H9 (cell line): ENCODE results near the gene CFI. TPM values are rescaled to one million over a fixed set of nuclear protein-coding genes. Genes with fewer than 3 reads are reported as not detected.

ENCODE experiments used
- DNase-seq: peaks from one replicate; pipeline ENCODE4 v3.0.0-alpha.2; 2017
- H2AFZ ChIP-seq: one replicate; pipeline ENCODE4 v1.6.1; 2013; ENCODE audit warnings: mild to moderate bottlenecking, low read length, control low read depth, moderate library complexity
- H2AK5ac ChIP-seq: 2 replicates; pipeline ENCODE4 v1.6.1; 2013; ENCODE audit warnings: low read length, control low read depth, mixed read lengths; ENCODE audit not compliant: insufficient read length
- H2BK120ac ChIP-seq: one replicate; pipeline ENCODE4 v1.6.1; 2013; ENCODE audit warnings: low read depth, mild to moderate bottlenecking, low read length, control low read depth, inconsistent platforms; ENCODE audit not compliant: poor library complexity, severe bottlenecking
- H2BK12ac ChIP-seq: 2 replicates; pipeline ENCODE4 v1.6.1; 2013; ENCODE audit warnings: low read length, control low read depth, mixed read lengths, low read depth; ENCODE audit not compliant: insufficient read length
- H2BK15ac ChIP-seq: 2 replicates; pipeline ENCODE4 v1.6.1; 2013; ENCODE audit warnings: low read depth, low read length, control low read depth
- H2BK20ac ChIP-seq: one replicate; pipeline ENCODE4 v1.6.1; 2013; ENCODE audit warnings: low read depth, mild to moderate bottlenecking, low read length, control low read depth, inconsistent platforms; ENCODE audit not compliant: poor library complexity, severe bottlenecking
- H2BK5ac ChIP-seq: 2 replicates; pipeline ENCODE4 v1.6.1; 2013; ENCODE audit warnings: low read length, control low read depth, mixed read lengths; ENCODE audit not compliant: insufficient read length
- H3K14ac ChIP-seq: 2 replicates; pipeline ENCODE4 v1.6.1; 2013; ENCODE audit warnings: low read length, control low read depth; ENCODE audit not compliant: insufficient read depth
- H3K18ac ChIP-seq: 2 replicates; pipeline ENCODE4 v1.6.1; 2013; ENCODE audit warnings: low read depth, mild to moderate bottlenecking, mixed read lengths, low read length, control low read depth; ENCODE audit not compliant: insufficient read length
- H3K23ac ChIP-seq: 2 replicates; pipeline ENCODE4 v1.6.1; 2013; ENCODE audit warnings: low read length, control low read depth, mixed read lengths, low read depth; ENCODE audit not compliant: insufficient read length
- H3K23me2 ChIP-seq: 2 replicates; pipeline ENCODE4 v1.6.1; 2013; ENCODE audit warnings: low read depth, mild to moderate bottlenecking, mixed read lengths, low read length, control low read depth; ENCODE audit not compliant: insufficient read length, poor library complexity, severe bottlenecking
- H3K27ac ChIP-seq: 2 replicates; pipeline ENCODE4 v1.5.1; 2013; ENCODE audit warnings: low read length, control low read depth, mixed read lengths, low read depth; ENCODE audit not compliant: insufficient read length
- H3K27me3 ChIP-seq: 2 replicates; pipeline ENCODE4 v1.6.1; 2013; ENCODE audit warnings: low read length, control low read depth, inconsistent platforms; ENCODE audit not compliant: insufficient read depth
- H3K4ac ChIP-seq: 2 replicates; pipeline ENCODE4 v1.6.1; 2013; ENCODE audit warnings: low read depth, mild to moderate bottlenecking, control low read depth, inconsistent platforms, low read length, moderate library complexity
- H3K4me1 ChIP-seq: 2 replicates; pipeline ENCODE4 v1.6.1; 2013; ENCODE audit warnings: low read length, control low read depth, inconsistent platforms; ENCODE audit not compliant: insufficient read depth
- H3K4me2 ChIP-seq: 2 replicates; pipeline ENCODE4 v1.6.1; 2013; ENCODE audit warnings: low read length, control low read depth, mixed read lengths; ENCODE audit not compliant: insufficient read length, insufficient read depth
- H3K56ac ChIP-seq: 2 replicates; pipeline ENCODE4 v1.6.1; 2013; ENCODE audit warnings: low read depth, mild to moderate bottlenecking, mixed read lengths, low read length, control low read depth; ENCODE audit not compliant: insufficient read length
- H3K79me1 ChIP-seq: 2 replicates; pipeline ENCODE4 v1.6.1; 2013; ENCODE audit warnings: low read depth, mild to moderate bottlenecking, moderate library complexity, low read length, control low read depth, inconsistent platforms; ENCODE audit not compliant: insufficient read depth, poor library complexity, severe bottlenecking
- H3K79me2 ChIP-seq: 2 replicates; pipeline ENCODE4 v1.6.1; 2013; ENCODE audit warnings: low read length, control low read depth, inconsistent platforms; ENCODE audit not compliant: insufficient read depth
- H3K9ac ChIP-seq: 2 replicates; pipeline ENCODE4 v1.6.1; 2013; ENCODE audit warnings: low read length, control low read depth, mixed read lengths; ENCODE audit not compliant: insufficient read length; ENCODE audit errors: extremely low read depth
- H3K9me3 ChIP-seq: one replicate; pipeline ENCODE4 v1.6.1; 2013; ENCODE audit warnings: low read depth, low read length, inconsistent platforms; ENCODE audit not compliant: control insufficient read depth
- H3T11ph ChIP-seq: one replicate; pipeline ENCODE4 v1.6.1; 2013; ENCODE audit warnings: mild to moderate bottlenecking, low read length, control low read depth, inconsistent platforms
- H4K20me1 ChIP-seq: one replicate; pipeline ENCODE4 v1.6.1; 2013; ENCODE audit not compliant: control insufficient read depth, insufficient read length, insufficient read depth
- H4K5ac ChIP-seq: 2 replicates; pipeline ENCODE4 v1.6.1; 2013; ENCODE audit warnings: low read depth, mild to moderate bottlenecking, mixed read lengths, low read length, control low read depth; ENCODE audit not compliant: insufficient read length
- H4K8ac ChIP-seq: replicated peaks from 2 replicates; pipeline ENCODE4 v1.6.1; 2013; ENCODE audit warnings: low read length, control low read depth, mixed read lengths, low read depth; ENCODE audit not compliant: insufficient read length
- H4K91ac ChIP-seq: 2 replicates; pipeline ENCODE4 v1.6.1; 2013; ENCODE audit warnings: low read depth, mild to moderate bottlenecking, moderate library complexity, mixed read lengths, low read length, control low read depth; ENCODE audit not compliant: insufficient read length
- H3K27ac Mint-ChIP-seq, 3 experiments: 2 replicates in 2 of 3; 3 replicates in 1 of 3; pipeline ENCODE4 v1.8.0; 2020 to 2021; ENCODE audit warnings: mixed read lengths in 3 of 3, mild to moderate bottlenecking in 1 of 3, moderate library complexity in 1 of 3
- H3K27me3 Mint-ChIP-seq: 2 replicates; pipeline ENCODE4 v1.8.0; 2021; ENCODE audit warnings: low read depth, mild to moderate bottlenecking, moderate library complexity, mixed read lengths
- H3K36me3 Mint-ChIP-seq, 3 experiments: 2 replicates in 2 of 3; 3 replicates in 1 of 3; pipeline ENCODE4 v1.8.0; 2020 to 2021; ENCODE audit warnings: low read depth in 3 of 3, mixed read lengths in 3 of 3; ENCODE audit not compliant: insufficient read depth in 1 of 3
- H3K4me1 Mint-ChIP-seq, 2 experiments: 2 replicates each; pipeline ENCODE4 v1.8.0; 2020; ENCODE audit warnings: mixed read lengths in 2 of 2
- H3K4me3 Mint-ChIP-seq, 2 experiments: 2 replicates in 1 of 2; 3 replicates in 1 of 2; pipeline ENCODE4 v1.8.0; 2020 to 2021; ENCODE audit warnings: mild to moderate bottlenecking in 2 of 2, mixed read lengths in 2 of 2, moderate library complexity in 1 of 2
- H3K9me3 Mint-ChIP-seq, 2 experiments: 2 replicates in 1 of 2; 3 replicates in 1 of 2; pipeline ENCODE4 v1.8.0; 2020; ENCODE audit warnings: mild to moderate bottlenecking in 2 of 2, mixed read lengths in 2 of 2, moderate library complexity in 1 of 2
- CTCF ChIP-seq: fragments of 200-600 bp; sonication (generic); conservative IDR thresholded peaks from 3 replicates; pipeline ENCODE4 v1.8.0; 2021; ENCODE audit warnings: antibody characterized with exemption, mild to moderate bottlenecking
- WGBS: extraction: QIAGEN DNeasy Blood & Tissue Kit; methylation state at CpG from one replicate; pipeline ENCODE4 v1.1.7; 2013; ENCODE audit warnings: missing lambda C conversion rate, low lambda C conversion rate, mixed read lengths; ENCODE audit not compliant: insufficient read length; ENCODE audit errors: extremely low coverage; 5-methylcytosine and 5-hydroxymethylcytosine counted together
- total RNA-seq: library from RNA; stranded (reverse); gene quantifications from 2 replicates; pipeline ENCODE4 v1.2.1, GENCODE V29; 2021

Gene CFI
- total RNA-seq, 1 experiment from 2014 or later: not detected

DNA sequence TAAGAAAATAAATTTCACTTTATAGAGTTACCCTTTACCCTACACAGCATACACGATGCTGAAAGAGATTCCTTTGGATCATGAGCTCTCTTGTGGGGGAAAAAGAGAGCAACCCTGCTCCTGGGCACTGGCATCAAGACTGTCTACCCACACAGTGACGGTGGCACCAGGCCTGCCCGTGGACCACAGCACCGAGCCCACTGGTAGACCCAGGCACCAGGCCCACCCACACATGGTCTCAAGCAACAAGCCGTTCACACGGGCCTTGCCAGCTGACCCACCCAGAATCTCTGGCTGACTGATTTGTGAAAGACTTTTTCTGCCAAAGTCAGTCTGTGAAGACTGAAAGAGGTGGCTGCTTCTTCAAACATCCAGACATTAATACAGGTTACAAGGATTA lies 6.7 kb downstream of the CFI start:
- Histone ChIP-seq H3K4me1 (no peaks in the 10 kb centered on the region), H3K9ac (no peak overlapping the region), H2BK20ac (no peak overlapping the region), H3K9me3 (no peaks in the 10 kb centered on the region), H2BK5ac (no peak overlapping the region), H3K4me2 (no peak overlapping the region), H3K18ac (no peak overlapping the region), H3K14ac (no peak overlapping the region), H3K23ac (no peak overlapping the region), H4K8ac (no peak overlapping the region), H3K23me2 (no peaks in the 10 kb centered on the region), H3K27ac (no peak overlapping the region), H2BK15ac (no peak overlapping the region), H4K20me1 (no peaks in the 10 kb centered on the region), H3K79me2 (no peaks in the 10 kb centered on the region), H4K91ac (no peak overlapping the region), H2BK120ac (no peak overlapping the region), H2AK5ac (no peak overlapping the region), H4K5ac (no peak overlapping the region), H2BK12ac (no peak overlapping the region), H3K79me1 (no peaks in the 10 kb centered on the region), H3K27me3 (no peaks in the 10 kb centered on the region), H3K56ac (no peak overlapping the region), H2AFZ (no peak overlapping the region), H3K4ac (no peak overlapping the region), H3T11ph (no peak overlapping the region)
- no CpG with 5 or more reads among the region's 6 CpGs for WGBS
- DNase-seq: no peak
- Mint-ChIP-seq H3K36me3 (no peaks in the 10 kb centered on the region; a peak in 2 of 7 replicates), H3K27ac (no peak overlapping the region), H3K27me3 (peaks cover 2% of the 10 kb centered on the region; the same call in 1 of the 2 replicates), H3K9me3 (peaks cover 7 to 18% of the 10 kb centered on the region in 2 experiments; a peak in 4 of 5 replicates), H3K4me3 (no peak overlapping the region), H3K4me1 (no peaks in the 10 kb centered on the region)
- no peak for TF ChIP-seq CTCF
